T-helper 22 cell (primary cell): ENCODE results near the gene GPX4.

ENCODE experiments used
- DNase-seq: peaks from one replicate; pipeline ENCODE4 v3.0.0-alpha.2; 2020; ENCODE audit warnings: low read depth

The GPX4 gene

GRCh38 chr19:1068009-1069001 is 35.5 kb upstream of the GPX4 start:
- peak; percentile 45 for DNase-seq

DNA sequence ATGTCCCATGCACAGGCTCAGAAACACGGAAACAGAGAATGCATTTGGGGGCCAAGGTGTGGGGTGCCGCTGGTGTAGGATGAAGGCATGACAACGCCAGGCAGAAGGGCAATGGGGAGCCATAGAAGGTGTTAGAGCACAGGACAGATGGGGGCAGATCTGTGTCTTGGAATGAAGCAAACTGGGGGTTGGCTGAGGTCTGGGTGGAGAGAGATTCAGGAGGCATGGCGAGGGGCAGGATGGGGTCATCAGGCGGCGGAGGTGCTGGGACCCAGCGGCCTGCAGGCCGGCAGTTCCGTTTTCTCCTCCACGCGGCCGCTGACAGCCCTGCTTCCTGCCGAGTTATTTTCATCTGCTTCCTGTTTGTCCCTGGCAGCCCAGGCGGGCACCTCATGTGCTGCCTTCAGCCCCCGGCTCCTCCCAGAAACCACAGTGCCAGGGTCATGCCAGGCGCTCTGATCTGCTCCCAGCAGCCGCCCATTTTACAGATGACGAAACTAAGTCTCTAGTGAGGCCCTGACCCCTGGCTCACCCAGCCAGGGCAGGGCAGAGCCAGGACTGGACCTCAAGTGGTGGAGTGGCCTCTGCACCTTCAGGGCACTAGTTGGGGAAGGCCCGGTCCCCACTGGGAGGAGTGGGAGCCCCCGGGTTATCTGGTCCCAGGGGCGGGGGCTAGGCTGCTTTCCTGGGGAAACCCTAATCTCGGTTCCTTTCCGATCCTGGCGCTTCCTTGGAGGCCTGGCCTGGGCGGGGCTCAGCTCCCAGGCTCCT is 34.6 kb upstream of the GPX4 start:
- peak; percentile 76 for DNase-seq

- no peak for DNase-seq
Observed at GRCh38 chr19:1070576-1070930, 33.2 kb upstream of the GPX4 start.

GRCh38 chr19:1070931-1071791 is 32.6 kb upstream of the GPX4 start:
- no peak for DNase-seq

- no peak for DNase-seq
Observed at GRCh38 chr19:1072371-1073015, 31.3 kb upstream of the GPX4 start.

DNA sequence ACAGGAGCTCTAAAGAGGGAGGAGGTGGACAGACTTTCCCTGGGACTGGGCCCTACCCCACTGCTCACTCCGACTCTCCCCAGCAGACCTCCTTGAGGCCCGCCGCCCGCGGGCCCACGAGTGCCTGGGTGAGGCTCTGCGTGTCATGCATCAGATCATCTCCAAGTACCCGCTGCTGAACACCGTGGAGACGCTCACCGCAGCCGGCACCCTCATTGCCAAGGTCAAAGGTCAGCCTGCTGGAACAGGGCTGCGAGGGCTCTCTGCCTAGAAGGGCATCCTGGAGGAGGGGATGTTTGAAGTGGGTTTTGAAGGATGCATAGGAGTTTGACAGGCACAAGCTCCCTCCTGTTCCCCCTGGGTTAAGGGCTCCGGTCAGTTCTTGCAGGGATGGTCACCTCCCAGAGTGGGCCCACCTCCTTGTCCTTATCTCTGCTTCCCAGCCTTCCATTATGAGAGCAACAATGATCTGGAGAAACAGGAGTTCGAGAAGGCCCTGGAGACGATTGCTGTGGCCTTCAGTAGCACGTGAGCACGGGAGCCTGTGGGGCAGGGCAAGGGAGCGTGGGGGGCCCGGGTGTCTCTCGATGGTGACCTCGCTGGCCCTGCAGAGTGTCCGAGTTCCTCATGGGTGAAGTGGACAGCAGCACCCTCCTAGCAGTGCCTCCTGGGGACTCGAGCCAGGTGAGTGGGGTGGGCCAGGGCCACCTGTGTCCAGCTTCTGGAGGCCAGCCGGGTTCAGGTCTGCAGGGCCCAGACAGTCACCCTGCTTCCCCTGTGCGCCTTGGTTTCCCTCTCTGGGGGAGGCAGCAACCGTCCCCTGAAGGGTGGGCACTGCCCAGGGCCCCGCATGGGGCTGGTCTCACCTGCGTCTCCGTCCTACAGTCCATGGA is 30.5 kb upstream of the GPX4 start:
- DNase-seq, result no peak

DNA sequence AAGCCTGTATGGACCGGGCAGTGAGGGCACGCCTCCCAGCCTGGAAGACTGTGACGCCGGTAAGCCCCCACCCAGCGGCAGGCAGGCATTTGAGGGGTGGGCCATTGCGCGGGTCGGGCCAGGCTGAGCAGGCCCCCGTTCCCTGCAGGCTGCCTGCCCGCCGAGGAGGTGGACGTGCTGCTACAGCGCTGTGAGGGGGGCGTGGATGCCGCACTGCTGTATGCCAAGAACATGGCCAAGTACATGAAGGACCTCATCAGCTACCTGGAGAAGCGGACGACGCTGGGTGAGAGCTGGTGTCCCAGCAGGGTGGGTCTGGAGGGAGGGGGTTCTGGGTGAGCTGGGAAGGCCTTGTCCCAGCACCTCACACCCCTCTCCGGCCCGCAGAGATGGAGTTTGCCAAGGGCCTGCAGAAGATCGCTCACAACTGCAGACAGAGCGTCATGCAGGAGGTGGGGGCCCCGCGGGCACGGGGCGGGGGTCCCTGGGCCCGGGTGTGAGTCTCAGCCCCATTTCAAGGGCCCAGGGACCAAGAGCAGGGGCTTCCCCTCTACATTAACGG is 29.8 kb upstream of the GPX4 start:
- no peak for DNase-seq

GRCh38 chr19:1074544-1075283 is 29.1 kb upstream of the GPX4 start:
- DNase-seq, result peak; percentile 91

GRCh38 chr19:1076046-1076386 is 27.8 kb upstream of the GPX4 start:
- DNase-seq, result no peak

GRCh38 chr19:1076951-1077350 is 26.8 kb upstream of the GPX4 start:
- peak; percentile 96 for DNase-seq

DNA sequence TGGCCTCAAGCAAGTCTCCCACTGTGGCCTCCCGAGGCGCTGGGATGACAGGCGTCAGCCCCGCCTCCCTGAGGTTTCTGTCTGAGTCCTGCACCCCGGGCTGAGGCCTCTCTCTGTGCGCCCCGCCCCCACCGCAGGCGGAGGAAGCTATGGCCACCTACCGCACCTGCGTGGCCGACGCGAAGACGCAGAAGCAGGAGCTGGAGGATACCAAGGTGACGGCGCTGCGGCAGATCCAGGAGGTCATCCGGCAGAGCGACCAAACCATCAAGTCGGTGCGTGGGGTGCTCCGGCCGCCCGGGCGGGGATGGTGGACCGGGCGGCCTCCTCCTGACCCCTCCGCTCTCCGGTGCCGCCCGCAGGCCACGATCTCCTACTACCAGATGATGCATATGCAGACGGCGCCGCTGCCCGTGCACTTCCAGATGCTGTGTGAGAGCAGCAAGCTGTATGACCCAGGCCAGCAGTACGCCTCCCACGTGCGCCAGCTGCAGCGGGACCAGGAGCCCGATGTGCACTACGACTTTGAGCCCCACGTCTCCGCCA is 24.2 kb upstream of the GPX4 start:
- DNase-seq, result no peak

DNA sequence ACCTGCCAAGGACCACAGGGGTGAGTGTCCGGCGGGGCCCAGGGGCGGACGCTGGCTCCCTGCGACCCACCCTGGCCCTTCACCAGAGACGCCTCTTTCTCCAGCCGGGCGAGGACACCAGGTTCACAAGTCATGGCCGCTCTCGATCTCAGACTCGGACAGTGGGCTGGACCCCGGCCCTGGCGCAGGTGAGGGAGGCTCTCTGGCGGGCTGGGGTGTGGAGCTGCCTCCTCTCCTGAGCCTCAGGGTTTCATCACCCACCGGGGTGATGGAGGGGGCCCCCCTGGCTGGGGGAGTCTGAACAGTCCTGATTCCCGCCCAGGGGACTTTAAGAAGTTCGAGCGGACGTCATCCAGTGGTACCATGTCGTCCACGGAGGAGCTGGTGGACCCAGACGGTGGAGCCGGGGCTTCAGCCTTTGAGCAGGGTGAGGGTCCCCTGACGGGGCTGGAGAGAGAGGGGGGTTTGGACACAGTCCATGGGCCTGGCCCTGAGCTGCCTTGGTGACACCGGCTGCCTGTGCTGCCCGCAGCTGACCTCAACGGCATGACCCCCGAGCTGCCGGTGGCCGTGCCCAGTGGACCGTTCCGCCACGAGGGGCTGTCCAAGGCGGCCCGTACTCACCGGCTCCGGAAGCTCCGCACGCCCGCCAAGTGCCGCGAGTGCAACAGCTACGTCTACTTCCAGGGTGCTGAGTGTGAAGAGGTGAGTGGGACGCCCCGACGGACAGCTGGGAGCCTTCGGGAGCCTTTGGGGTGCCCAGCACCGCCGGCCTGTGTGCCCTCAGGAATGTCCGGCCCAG is 23.2 kb upstream of the GPX4 start:
- no peak for DNase-seq

GRCh38 chr19:1081301-1082164 is 22.3 kb upstream of the GPX4 start:
- no peak for DNase-seq

GRCh38 chr19:1082165-1082927 is 21.4 kb upstream of the GPX4 start:
- peak; percentile 79 for DNase-seq

DNA sequence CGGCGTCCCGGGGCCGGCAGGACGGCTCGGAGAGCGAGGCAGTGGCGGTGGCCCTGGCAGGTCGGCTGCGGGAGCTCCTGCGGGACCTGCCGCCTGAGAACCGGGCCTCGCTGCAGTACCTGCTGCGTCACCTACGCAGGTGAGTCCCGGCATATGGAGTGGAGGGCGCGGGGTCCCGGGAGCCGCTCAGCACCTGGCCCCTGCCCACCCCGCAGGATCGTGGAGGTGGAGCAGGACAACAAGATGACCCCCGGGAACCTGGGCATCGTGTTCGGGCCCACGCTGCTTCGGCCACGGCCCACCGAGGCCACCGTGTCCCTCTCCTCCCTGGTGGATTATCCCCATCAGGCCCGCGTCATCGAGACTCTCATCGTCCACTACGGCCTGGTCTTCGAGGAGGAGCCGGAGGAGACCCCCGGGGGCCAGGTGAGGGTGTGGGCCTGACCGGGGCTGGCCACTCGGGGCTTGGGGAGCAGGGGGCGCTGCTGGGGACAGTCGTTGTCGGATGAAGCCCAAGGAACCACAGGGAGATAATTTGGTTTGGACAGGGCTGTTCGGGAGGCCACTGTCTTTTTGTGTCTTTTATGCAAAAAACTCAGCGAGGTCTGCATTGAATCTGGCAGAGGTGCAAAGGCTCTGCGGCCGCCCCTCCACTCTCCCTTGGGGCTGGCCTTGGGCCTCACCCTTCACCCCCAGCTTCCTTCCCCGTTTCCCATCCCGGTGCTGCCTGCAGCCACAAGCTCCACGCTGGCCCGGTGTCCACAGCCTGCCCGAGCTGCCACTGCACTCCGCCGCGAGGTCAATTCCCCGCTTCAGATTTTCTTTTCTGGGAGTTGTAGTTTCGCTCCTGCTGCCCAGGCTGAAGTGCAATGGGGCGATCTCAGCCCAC is 20.6 kb upstream of the GPX4 start:
- no peak for DNase-seq
